ENCODE measurements around the gene MRPL28. TPM values are rescaled to one million over a fixed set of nuclear protein-coding genes. Genes with fewer than 3 reads are reported as not detected.

Gene MRPL28
- total RNA-seq, 2 donors from 2014 or later = 89.0 to 90.3 TPM

DNA sequence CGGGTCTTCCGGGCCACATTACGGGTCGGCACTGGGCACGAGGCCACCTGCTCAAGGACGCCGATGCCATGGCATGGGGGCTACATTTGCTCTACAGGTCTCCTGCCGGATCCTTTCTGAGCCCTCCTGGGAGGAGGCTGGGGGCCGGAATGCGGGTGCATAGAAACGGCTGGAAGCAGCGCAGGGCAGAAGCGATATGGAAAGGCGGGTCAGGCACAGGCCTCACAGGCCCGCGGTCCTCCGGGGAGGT, 46.2 kb downstream of the MRPL28 start:
- H3K27me3 ChIP-seq = no peaks in the 10 kb centered on the region
- no peak for DNase-seq (ENCODE audit: low spot score)
- H3K27ac ChIP-seq = no peak overlapping the region
- TF ChIP-seq CTCF (IDR thresholded peaks at IDR 0.05) = no peak
- H3K9me3 ChIP-seq = no peaks in the 10 kb centered on the region
- H3K4me1 ChIP-seq = peaks cover 0 to 38% of the 10 kb centered on the region in 2 donors
- peaks cover 2% of the 10 kb centered on the region for H3K36me3 ChIP-seq
- H3K4me3 ChIP-seq = no peak overlapping the region

DNA sequence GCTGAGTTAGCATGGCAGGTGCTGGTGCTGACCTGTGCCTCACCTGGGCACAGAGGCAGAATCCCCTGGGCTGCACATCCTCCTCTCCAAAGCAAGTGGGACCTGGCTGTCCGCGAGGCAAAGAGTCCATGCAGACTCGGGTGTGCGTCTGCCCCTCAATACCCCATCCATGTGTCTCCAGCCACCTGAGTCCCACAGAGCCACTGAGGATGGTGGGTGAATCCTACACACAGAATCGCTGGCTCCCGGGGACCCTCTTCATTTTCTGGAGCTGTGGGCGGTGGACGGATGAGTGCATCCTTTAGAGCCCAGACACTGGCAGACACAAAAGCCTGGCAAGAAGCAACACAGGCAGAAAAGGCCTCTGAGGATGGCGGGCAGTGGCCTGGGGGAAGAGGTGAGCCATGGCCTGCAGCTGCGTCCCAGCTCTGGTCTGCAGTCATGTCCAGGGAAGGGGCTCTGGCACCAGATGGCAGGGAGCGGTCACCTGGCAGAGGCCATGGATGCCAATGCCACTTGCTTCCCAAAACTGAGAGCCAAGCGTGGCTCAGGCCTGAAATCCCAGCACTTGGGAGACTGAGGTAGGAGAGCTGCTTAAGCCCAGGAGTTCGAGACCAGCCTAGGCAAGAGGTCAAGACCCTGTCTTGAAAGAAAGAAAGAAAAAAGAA, 47.7 kb downstream of the MRPL28 start:
- H3K4me3 ChIP-seq = no peak overlapping the region
- no peak overlapping the region for H3K27ac ChIP-seq
- H3K4me1 ChIP-seq = peaks cover 0 to 32% of the 10 kb centered on the region in 2 donors
- H3K9me3 ChIP-seq = no peaks in the 10 kb centered on the region
- peaks cover 4% of the 10 kb centered on the region for H3K36me3 ChIP-seq
- no peaks in the 10 kb centered on the region for H3K27me3 ChIP-seq
- TF ChIP-seq CTCF (IDR thresholded peaks at IDR 0.05) = no peak
- DNase-seq (ENCODE audit: low spot score) = no peak

DNA sequence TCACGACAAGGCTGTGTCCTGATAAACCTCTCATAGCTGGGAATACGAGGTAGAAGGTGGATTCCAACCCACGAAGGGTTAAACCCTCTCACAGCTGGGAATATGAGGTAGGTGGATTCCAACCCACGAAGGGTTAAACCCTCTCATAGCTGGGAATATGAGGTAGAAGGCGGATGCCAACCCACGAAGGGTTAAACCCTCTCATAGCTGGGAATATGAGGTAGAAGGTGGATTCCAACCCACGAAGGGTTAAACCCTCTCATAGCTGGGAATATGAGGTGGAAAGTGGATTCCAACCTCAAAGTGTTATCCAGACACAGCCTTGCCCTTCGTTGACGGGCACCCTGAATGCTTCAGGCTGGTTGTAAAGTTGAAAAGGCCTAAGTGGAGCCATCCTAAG, 48.8 kb downstream of the MRPL28 start:
- Histone ChIP-seq H3K27me3 (no peaks in the 10 kb centered on the region), H3K9me3 (no peaks in the 10 kb centered on the region), H3K36me3 (peaks cover 4% of the 10 kb centered on the region), H3K4me3 (no peak overlapping the region), H3K27ac (no peak overlapping the region), H3K4me1 (peaks cover 0 to 21% of the 10 kb centered on the region in 2 donors)
- no peak for TF ChIP-seq CTCF (IDR thresholded peaks at IDR 0.05)
- DNase-seq (ENCODE audit: low spot score) = no peak

DNA sequence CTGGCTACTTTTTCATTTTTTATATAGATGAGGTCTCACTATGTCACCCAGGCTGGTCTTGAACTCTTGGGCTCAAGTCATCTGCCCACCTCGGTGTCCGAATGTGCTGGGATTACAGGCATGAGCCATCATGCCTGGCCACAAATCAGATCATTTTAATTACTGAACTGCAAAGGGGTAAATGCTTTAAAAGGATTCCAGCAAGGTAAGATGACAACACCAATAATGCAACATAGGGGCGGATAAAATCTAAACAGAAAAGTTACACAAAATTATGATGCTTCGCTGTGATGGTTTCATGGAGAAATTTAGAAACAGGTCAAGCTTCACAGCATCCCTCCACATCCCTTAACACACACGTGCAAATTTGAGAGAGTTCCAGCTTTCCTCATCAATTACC, 50.1 kb downstream of the MRPL28 start:
- no peak for DNase-seq (ENCODE audit: low spot score)
- TF ChIP-seq CTCF (IDR thresholded peaks at IDR 0.05) = no peak

GRCh38 chr16:318628-319027, 51.7 kb downstream of the MRPL28 start:
- DNase-seq (ENCODE audit: low spot score) = no peak
- H3K27ac ChIP-seq = no peak overlapping the region

More for the DNA sequence above, 50.1 kb downstream of the MRPL28 start:
- no peaks in the 10 kb centered on the region for H3K27me3 ChIP-seq
- no peak overlapping the region for H3K27ac ChIP-seq
- no peak overlapping the region for H3K4me3 ChIP-seq
- H3K36me3 ChIP-seq = peaks cover 4% of the 10 kb centered on the region
- H3K9me3 ChIP-seq = no peaks in the 10 kb centered on the region
- peaks cover 0 to 18% of the 10 kb centered on the region in 2 donors for H3K4me1 ChIP-seq

More at GRCh38 chr16:318628-319027, 51.7 kb downstream of the MRPL28 start:
- Histone ChIP-seq H3K27me3 (no peaks in the 10 kb centered on the region), H3K4me3 (no peak overlapping the region), H3K9me3 (no peaks in the 10 kb centered on the region), H3K36me3 (peaks cover 11% of the 10 kb centered on the region), H3K4me1 (peaks cover 0 to 6% of the 10 kb centered on the region in 2 donors)
- no peak for TF ChIP-seq CTCF (IDR thresholded peaks at IDR 0.05)

All from right atrium auricular region (tissue), 2 donors.